GM23338 (cell line): ENCODE results near the gene ELMO2.

Experiments
- CREB1 ChIP-seq: fragments of 250-450 bp; sonication (Bioruptor Pico); IDR thresholded peaks from 2 replicates; pipeline ENCODE4 v1.5.0; 2020; ENCODE audit warnings: low read depth, mild to moderate bottlenecking, moderate library complexity
- EZH2 ChIP-seq: fragments of 200-600 bp; sonication (generic); IDR thresholded peaks from one replicate; pipeline ENCODE4 v1.8.0; 2017; ENCODE audit warnings: antibody characterized with exemption, mild to moderate bottlenecking, low read depth; ENCODE audit not compliant: unreplicated experiment
- EZH2phosphoT487 ChIP-seq: fragments of 200-600 bp; sonication (generic); IDR thresholded peaks from one replicate; pipeline ENCODE4 v1.8.1; 2018; ENCODE audit warnings: antibody characterized with exemption; ENCODE audit not compliant: unreplicated experiment
- JUNB ChIP-seq: IDR thresholded peaks from one replicate; pipeline ENCODE4 v1.6.1; 2016; ENCODE audit warnings: antibody characterized with exemption; ENCODE audit not compliant: unreplicated experiment
- POLR2AphosphoS5 ChIP-seq: IDR thresholded peaks from 2 replicates; pipeline ENCODE4 v1.6.1; 2016; ENCODE audit warnings: antibody characterized with exemption, low read depth
- ZNF331 ChIP-seq: fragments of 250-450 bp; sonication (Bioruptor Pico); IDR thresholded peaks from 2 replicates; pipeline ENCODE4 v1.5.0; 2020; ENCODE audit warnings: low read depth, mild to moderate bottlenecking, moderate library complexity
- TF ChIP-seq, protein P1 (sequence below), 2 experiments: fragments of 200-600 bp in 1 of 2; sonication (generic) in 1 of 2; conservative IDR thresholded peaks; 2 replicates each; pipeline versions ENCODE4 v1.5.1 to v1.6.1; 2016 to 2017; ENCODE audit warnings: antibody characterized with exemption in 2 of 2, low read depth in 2 of 2, mild to moderate bottlenecking in 2 of 2, moderate library complexity in 1 of 2
- TF ChIP-seq, protein P2 (sequence below): IDR thresholded peaks from one replicate; pipeline ENCODE4 v1.6.1; 2018; ENCODE audit warnings: antibody characterized with exemption; ENCODE audit not compliant: unreplicated experiment
- TF ChIP-seq, protein P3 (sequence below): IDR thresholded peaks from 2 replicates; pipeline ENCODE4 v1.6.1; 2016; ENCODE audit warnings: antibody characterized with exemption

DNA sequence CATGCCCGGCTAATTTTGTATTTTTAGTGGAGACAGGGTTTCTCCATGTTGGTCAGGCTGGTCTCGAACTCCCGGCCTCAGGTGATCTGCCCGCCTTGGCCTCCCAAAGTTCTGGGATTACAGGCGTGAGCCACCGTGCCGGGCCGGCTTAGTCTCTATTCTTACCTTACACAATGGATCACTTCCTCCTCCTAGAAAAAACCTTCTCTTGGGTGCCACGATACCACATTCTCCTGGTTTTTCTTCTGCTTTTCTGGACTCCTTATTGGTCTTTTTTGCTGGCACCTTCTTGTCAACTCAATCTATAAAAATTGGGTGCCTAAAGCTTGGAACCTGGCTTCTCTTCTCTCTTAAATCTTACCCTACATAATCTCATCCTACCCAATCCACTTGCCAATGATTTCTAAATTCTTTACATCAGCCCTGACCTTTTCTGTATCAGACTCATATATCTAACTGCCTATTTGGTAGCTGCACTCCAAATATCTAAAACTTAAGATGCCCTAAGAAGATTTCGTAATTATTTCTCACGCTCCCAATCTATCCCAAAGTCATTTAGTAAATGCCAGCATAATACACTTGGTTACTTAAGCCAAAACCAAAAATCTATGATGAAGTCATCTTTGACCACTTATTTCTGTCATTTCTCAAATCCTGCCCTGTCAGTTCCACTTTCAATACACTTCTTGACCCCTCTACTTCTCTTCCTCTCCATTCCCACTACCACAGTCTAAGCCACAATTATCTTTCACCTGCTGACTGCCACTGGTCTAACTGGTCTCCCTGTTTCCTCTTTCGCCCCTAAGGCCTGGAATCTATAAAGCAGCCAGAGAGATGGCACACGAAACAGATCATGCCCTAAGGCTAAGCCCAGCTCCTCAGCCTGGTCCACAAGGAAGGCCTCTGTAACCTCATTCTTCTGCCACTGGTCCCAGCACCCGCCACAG, 43.2 kb downstream of the ELMO2 start:
- TF ChIP-seq, protein P1, sequence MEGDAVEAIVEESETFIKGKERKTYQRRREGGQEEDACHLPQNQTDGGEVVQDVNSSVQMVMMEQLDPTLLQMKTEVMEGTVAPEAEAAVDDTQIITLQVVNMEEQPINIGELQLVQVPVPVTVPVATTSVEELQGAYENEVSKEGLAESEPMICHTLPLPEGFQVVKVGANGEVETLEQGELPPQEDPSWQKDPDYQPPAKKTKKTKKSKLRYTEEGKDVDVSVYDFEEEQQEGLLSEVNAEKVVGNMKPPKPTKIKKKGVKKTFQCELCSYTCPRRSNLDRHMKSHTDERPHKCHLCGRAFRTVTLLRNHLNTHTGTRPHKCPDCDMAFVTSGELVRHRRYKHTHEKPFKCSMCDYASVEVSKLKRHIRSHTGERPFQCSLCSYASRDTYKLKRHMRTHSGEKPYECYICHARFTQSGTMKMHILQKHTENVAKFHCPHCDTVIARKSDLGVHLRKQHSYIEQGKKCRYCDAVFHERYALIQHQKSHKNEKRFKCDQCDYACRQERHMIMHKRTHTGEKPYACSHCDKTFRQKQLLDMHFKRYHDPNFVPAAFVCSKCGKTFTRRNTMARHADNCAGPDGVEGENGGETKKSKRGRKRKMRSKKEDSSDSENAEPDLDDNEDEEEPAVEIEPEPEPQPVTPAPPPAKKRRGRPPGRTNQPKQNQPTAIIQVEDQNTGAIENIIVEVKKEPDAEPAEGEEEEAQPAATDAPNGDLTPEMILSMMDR (conservative IDR thresholded peaks at IDR 0.05; ENCODE audit: low read depth in 2 of 2), result no peak
- TF ChIP-seq CREB1 (no peak), EZH2 (no peak), POLR2AphosphoS5 (no peak), JUNB (no peak), EZH2phosphoT487 (no peak), ZNF331 (CRISPR knock-in tag) (no peak)
- TF ChIP-seq, protein P2, sequence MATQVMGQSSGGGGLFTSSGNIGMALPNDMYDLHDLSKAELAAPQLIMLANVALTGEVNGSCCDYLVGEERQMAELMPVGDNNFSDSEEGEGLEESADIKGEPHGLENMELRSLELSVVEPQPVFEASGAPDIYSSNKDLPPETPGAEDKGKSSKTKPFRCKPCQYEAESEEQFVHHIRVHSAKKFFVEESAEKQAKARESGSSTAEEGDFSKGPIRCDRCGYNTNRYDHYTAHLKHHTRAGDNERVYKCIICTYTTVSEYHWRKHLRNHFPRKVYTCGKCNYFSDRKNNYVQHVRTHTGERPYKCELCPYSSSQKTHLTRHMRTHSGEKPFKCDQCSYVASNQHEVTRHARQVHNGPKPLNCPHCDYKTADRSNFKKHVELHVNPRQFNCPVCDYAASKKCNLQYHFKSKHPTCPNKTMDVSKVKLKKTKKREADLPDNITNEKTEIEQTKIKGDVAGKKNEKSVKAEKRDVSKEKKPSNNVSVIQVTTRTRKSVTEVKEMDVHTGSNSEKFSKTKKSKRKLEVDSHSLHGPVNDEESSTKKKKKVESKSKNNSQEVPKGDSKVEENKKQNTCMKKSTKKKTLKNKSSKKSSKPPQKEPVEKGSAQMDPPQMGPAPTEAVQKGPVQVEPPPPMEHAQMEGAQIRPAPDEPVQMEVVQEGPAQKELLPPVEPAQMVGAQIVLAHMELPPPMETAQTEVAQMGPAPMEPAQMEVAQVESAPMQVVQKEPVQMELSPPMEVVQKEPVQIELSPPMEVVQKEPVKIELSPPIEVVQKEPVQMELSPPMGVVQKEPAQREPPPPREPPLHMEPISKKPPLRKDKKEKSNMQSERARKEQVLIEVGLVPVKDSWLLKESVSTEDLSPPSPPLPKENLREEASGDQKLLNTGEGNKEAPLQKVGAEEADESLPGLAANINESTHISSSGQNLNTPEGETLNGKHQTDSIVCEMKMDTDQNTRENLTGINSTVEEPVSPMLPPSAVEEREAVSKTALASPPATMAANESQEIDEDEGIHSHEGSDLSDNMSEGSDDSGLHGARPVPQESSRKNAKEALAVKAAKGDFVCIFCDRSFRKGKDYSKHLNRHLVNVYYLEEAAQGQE, result no peak
- TF ChIP-seq, protein P3, sequence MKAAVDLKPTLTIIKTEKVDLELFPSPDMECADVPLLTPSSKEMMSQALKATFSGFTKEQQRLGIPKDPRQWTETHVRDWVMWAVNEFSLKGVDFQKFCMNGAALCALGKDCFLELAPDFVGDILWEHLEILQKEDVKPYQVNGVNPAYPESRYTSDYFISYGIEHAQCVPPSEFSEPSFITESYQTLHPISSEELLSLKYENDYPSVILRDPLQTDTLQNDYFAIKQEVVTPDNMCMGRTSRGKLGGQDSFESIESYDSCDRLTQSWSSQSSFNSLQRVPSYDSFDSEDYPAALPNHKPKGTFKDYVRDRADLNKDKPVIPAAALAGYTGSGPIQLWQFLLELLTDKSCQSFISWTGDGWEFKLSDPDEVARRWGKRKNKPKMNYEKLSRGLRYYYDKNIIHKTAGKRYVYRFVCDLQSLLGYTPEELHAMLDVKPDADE, result no peak
